Measurements from ENCODE around the gene SEC24C. TPM values are rescaled to one million over a fixed set of nuclear protein-coding genes. Genes with fewer than 3 reads are reported as not detected.

The SEC24C gene
- total and polyA plus RNA-seq, 2 of the 13 experiments (the other 11 are each of a cell fraction or from before 2014, with no cell fraction given): 63.1 to 66.4 TPM

- TF ChIP-seq FOXA1 (IDR thresholded peaks at IDR 0.05) (no peak), FOXA1 (CRISPR knock-in tag; IDR thresholded peaks at IDR 0.05) (no peak), AKAP8 (CRISPR knock-in tag; IDR thresholded peaks at IDR 0.05) (0 out of 2 replicates have a peak, but pooled peaks have one; percentile 7), RBAK (CRISPR knock-in tag; IDR thresholded peaks at IDR 0.05) (no peak), ZNF546 (CRISPR knock-in tag; conservative IDR thresholded peaks at IDR 0.05) (peak; percentile 77; the same call in 1 of the 2 replicates), RAD21 (CRISPR knock-in tag; IDR thresholded peaks at IDR 0.05) (0 out of 2 replicates have a peak, but pooled peaks have one; percentile 8), ZNF121 (CRISPR knock-in tag; IDR thresholded peaks at IDR 0.05) (no peak), CEBPB (IDR thresholded peaks at IDR 0.05; ENCODE audit: borderline replicate concordance, low read depth, low read length) (no peak), ZNF274 (CRISPR knock-in tag; IDR thresholded peaks at IDR 0.05) (0 out of 2 replicates have a peak, but pooled peaks have one; percentile 42), ZNF576 (CRISPR knock-in tag; IDR thresholded peaks at IDR 0.05) (no peak), RARG (CRISPR knock-in tag; IDR thresholded peaks at IDR 0.05; ENCODE audit: low read depth) (0 out of 2 replicates have a peak, but pooled peaks have one; percentile 1), ZNF746 (CRISPR knock-in tag; IDR thresholded peaks at IDR 0.05) (0 out of 2 replicates have a peak, but pooled peaks have one; percentile 9), ZNF766 (CRISPR knock-in tag; IDR thresholded peaks at IDR 0.05; ENCODE audit: borderline replicate concordance) (0 out of 2 replicates have a peak, but pooled peaks have one; percentile 14), NONO (IDR thresholded peaks at IDR 0.05) (no peak), NONO (CRISPR knock-in tag; conservative IDR thresholded peaks at IDR 0.05) (no peak), HDAC6 (IDR thresholded peaks at IDR 0.05; ENCODE audit: low read depth, low read length) (no peak), TCF12 (IDR thresholded peaks at IDR 0.05) (no peak), TCF12 (CRISPR knock-in tag; IDR thresholded peaks at IDR 0.05) (no peak)
- TF ChIP-seq, protein P1, sequence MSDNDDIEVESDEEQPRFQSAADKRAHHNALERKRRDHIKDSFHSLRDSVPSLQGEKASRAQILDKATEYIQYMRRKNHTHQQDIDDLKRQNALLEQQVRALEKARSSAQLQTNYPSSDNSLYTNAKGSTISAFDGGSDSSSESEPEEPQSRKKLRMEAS (IDR thresholded peaks at IDR 0.05): no peak
- TF ChIP-seq, protein P2, sequence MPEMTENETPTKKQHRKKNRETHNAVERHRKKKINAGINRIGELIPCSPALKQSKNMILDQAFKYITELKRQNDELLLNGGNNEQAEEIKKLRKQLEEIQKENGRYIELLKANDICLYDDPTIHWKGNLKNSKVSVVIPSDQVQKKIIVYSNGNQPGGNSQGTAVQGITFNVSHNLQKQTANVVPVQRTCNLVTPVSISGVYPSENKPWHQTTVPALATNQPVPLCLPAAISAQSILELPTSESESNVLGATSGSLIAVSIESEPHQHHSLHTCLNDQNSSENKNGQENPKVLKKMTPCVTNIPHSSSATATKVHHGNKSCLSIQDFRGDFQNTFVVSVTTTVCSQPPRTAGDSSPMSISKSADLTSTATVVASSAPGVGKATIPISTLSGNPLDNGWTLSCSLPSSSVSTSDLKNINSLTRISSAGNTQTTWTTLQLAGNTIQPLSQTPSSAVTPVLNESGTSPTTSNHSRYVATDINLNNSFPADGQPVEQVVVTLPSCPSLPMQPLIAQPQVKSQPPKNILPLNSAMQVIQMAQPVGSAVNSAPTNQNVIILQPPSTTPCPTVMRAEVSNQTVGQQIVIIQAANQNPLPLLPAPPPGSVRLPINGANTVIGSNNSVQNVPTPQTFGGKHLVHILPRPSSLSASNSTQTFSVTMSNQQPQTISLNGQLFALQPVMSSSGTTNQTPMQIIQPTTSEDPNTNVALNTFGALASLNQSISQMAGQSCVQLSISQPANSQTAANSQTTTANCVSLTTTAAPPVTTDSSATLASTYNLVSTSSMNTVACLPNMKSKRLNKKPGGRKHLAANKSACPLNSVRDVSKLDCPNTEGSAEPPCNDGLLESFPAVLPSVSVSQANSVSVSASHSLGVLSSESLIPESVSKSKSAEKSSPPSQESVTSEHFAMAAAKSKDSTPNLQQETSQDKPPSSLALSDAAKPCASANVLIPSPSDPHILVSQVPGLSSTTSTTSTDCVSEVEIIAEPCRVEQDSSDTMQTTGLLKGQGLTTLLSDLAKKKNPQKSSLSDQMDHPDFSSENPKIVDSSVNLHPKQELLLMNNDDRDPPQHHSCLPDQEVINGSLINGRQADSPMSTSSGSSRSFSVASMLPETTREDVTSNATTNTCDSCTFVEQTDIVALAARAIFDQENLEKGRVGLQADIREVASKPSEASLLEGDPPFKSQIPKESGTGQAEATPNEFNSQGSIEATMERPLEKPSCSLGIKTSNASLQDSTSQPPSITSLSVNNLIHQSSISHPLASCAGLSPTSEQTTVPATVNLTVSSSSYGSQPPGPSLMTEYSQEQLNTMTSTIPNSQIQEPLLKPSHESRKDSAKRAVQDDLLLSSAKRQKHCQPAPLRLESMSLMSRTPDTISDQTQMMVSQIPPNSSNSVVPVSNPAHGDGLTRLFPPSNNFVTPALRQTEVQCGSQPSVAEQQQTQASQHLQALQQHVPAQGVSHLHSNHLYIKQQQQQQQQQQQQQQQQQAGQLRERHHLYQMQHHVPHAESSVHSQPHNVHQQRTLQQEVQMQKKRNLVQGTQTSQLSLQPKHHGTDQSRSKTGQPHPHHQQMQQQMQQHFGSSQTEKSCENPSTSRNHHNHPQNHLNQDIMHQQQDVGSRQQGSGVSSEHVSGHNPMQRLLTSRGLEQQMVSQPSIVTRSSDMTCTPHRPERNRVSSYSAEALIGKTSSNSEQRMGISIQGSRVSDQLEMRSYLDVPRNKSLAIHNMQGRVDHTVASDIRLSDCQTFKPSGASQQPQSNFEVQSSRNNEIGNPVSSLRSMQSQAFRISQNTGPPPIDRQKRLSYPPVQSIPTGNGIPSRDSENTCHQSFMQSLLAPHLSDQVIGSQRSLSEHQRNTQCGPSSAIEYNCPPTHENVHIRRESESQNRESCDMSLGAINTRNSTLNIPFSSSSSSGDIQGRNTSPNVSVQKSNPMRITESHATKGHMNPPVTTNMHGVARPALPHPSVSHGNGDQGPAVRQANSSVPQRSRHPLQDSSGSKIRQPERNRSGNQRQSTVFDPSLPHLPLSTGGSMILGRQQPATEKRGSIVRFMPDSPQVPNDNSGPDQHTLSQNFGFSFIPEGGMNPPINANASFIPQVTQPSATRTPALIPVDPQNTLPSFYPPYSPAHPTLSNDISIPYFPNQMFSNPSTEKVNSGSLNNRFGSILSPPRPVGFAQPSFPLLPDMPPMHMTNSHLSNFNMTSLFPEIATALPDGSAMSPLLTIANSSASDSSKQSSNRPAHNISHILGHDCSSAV (CRISPR knock-in tag; IDR thresholded peaks at IDR 0.05; ENCODE audit: borderline replicate concordance): 0 out of 2 replicates have a peak, but pooled peaks have one; percentile 28
- TF ChIP-seq, protein P3, sequence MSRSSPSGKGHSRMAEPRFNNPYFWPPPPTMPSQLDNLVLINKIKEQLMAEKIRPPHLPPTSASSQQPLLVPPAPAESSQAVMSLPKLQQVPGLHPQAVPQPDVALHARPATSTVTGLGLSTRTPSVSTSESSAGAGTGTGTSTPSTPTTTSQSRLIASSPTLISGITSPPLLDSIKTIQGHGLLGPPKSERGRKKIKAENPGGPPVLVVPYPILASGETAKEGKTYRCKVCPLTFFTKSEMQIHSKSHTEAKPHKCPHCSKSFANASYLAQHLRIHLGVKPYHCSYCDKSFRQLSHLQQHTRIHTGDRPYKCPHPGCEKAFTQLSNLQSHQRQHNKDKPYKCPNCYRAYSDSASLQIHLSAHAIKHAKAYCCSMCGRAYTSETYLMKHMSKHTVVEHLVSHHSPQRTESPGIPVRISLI (CRISPR knock-in tag; IDR thresholded peaks at IDR 0.05; ENCODE audit: borderline replicate concordance): no peak
- TF ChIP-seq, protein P4, sequence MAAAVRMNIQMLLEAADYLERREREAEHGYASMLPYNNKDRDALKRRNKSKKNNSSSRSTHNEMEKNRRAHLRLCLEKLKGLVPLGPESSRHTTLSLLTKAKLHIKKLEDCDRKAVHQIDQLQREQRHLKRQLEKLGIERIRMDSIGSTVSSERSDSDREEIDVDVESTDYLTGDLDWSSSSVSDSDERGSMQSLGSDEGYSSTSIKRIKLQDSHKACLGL (CRISPR knock-in tag; IDR thresholded peaks at IDR 0.05): peak; percentile 4; the same call in 1 of the 2 replicates
Observed at GRCh38 chr10:73744664-73744975, 448 bp downstream of the SEC24C start (continued).

All from HepG2 (cell line).